NOMO-1 (cell line): ENCODE measurements around the gene FUCA1.
"Not testable (repeated sequence)": the region's sequence is repeated elsewhere in the genome, so short reads cannot be mapped to it uniquely, and the experiment has no call there.

Source experiments
- DNase-seq, 2 experiments: peaks; one replicate each; lab custom pipeline; 2025; ENCODE audit not compliant: unreplicated experiment in 2 of 2; lab: John Stamatoyannopoulos, UW

FUCA1 gene

DNA sequence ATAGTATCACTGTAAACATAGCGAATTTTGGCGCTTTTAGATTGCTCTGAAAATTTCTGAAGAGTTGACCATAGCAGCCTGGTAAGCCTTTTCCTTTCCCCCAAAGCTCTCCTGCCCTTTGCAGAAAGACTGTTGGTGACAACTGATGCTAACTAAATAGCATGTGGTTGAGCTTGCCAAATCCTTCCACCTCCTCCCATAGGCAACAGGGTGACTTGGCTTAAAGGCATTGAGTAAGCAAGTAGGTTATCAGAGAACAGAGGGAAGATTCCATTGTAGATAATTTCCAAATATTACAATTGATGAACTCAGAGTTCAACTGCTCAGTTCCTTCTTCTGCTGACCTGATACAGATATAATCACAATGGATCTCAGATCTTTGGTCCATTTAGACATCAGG, 22.9 kb downstream of the FUCA1 start:
- no peak for DNase-seq

DNA sequence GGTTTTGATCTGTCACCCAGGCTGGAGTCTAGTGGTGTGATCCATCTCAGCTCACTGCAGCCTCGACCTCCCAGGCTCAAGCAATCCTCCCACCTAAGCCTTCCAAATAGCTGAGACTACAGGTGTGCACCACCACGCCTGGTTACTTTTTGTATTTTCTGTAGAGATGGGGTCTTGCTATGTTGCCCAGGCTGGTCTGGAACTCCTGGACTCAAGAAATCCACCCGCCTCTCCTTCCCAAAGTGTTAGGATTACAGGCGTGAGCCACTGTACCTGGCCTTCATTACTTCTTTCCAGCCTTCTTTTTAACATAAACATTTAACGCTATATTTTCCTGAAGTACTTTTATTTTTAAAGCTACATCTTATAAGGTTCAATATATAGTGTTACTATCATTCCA, 24.4 kb downstream of the FUCA1 start:
- no peak for DNase-seq

DNA sequence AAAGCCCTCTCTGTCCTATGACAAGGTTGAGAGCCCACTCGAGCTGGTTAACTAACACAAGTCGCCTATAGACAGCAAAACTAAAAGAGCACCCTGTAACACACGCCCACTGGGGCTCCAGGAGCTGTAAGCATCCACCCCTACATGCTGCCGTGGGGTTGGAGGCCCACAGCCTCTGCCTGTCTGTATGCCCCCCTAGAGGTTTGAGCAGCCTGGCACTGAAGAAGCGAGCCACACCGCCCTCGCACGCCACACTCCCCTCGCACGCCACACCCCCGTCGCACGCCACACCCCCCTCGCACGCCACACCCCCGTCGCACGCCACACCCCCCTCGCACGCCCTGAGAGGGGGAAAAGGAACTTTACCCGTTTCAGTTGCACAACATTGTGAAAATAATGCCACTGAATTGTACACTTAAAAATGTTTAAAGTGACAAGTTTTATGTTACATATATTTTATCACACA, 29.7 kb downstream of the FUCA1 start:
- peak; percentile 31 to 41 for DNase-seq

DNA sequence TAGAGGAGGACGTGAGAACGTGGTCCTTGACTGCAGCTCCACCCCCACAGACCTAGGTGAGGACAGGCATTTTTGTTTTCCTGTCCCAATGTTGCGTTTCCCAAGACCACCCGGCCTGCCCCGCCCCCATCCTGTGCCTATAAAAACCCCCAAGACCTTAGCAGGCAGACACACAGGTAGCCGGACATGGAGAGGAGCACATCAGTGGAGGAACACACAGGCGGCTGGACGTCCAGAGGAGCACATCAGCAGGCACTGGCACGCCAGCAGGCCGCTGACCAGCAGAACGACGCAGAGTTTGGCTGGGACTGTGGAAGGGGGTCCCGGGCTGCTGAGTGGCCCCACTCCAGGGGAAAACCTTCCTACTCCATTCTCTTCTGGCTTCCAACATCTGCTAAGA, 30.2 kb downstream of the FUCA1 start:
- DNase-seq = no peak

DNA sequence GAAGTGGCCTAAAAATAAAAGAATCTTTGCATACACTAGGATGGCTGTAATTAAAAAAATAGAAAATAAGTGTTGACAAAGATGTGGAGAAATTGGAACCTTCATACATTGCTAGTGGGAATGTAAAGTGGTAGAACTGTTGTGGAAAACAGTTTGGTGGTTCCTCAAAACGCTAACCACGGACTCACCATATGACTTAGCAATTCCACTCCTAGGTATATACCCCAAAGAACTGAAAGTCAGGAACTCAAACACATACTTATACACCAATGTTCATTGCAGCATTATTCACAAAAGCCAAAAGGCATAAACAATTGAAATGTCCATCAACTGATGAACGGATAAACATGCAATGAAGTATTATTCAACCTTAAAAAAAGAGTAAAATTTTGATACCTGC, 32.1 kb downstream of the FUCA1 start:
- DNase-seq = no peak

DNA sequence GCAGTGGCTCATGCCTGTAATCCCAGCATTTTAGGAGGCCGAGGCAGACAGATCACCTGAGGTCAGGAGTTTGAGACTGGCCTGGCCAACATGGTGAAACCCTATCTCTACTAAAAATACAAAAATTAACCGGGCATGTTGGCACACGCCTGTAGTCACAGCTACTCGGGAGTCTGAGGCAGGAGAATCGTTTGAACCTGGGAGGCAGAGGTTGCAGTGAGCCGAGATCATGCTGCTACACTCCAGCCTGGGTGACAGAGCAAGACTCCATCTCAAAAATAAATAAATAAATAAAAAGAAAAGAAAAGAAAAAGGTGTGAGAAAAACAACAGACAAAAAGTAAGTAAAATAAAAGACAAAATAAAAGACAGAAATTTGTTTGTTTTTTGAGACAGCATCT, 33.9 kb downstream of the FUCA1 start:
- DNase-seq = not testable (repeated sequence)

DNA sequence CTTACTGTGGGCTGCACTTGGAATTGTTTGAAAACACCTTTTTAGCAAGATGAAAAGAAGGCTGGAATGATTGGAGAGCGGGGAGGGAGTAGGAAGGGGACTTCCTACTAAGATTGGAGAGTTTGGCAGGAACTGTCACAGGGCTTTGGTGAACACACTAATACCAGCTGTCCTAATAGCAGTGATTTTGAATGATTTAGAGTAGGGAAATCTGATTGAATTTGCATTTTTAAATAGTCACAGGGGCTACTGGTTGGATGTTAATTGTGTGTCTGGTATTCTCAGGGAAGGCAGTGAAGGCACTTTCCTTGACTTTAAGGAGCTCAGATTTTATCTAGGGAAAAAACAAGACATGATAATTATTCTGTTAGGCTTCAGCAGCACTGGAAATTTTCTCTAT, 40.4 kb downstream of the FUCA1 start:
- no peak for DNase-seq

DNA sequence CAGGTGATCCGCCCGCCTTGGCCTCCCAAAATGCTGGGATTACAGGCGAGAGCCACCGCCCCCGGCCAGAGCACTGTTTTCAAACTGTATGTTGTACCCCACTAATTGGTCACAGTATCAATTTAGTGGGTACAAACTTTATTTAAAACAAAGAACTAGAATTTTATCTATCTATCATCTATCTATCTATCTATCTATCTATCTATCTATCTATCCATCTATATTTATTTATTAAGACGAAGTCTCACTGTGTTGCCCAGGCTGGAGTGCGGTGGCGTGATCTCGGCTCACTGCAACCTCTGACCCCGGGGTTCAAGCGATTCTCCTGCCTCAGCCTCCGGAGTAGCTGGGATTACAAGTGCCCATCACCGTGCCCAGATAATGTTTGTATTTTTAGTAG, 41.5 kb downstream of the FUCA1 start:
- DNase-seq = not testable (repeated sequence)

DNA sequence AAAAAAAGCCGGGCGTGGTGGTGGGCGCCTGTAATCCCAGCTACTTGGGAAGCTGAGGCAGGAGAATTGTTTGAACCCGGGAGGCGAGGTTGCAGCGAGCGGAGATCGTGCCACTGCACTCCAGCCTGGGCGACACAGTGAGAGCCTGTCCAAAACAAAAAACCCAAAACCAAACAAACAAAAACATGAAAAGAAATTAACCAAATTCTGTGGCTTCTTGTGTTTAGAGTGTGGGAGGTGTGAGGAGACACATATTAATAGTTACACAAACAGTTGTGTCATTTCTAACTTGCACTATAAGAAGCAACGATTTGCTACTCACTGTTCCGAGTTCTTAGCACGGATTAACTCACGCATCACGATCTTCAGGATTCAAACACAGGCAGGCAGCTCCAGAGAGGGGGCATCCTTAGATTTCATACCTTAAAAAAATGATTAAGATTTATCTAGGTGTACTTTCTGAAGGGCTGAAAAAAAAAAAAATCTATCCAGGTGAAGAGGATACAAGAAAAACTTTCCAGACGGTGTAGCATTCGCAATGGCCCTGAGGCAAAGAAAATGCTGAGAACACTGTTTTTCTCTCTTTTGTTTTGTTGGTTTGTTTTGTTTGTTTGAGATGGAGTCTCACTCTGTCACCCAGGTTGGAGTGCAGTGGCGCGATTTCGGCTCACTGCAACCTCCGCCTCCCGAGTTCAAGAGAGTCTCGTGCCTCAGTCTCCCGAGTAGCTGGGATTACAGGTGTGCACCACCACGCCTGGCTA, 42.1 kb downstream of the FUCA1 start:
- peak in 1 of 2 experiments; percentile 4 for DNase-seq

DNA sequence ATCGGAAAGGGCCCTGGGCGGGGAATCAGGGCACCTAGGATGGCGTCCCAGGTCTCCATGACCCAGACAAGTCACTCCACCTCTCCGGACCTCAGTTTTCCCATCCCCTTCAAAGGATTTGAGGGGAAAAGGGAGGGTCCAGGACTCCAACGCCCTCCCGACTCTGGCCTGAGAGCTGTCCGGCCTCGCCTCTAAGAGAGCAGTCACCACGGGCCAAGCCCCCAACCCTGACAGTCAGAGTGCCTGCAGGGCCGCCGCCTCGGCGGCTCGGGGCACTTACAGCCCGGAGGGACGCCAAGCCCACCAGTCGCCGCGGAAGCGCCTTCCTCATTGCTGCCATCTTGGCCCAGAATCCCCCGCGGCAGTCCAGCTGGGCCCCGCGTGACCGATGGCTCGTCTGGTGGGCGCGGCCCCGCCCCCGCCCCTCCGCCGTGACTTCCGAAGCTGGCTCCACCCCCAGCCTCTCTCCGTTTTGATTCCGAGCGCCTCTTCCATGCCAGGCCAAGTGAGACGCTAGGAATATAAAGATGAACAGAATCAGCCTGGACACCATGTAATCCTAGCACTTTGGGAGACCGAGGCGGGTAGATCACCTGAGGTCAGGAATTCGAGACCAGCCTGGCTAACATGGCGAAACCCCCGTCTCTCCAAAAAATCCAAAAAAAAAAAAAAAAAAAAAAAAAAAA, 42.9 kb downstream of the FUCA1 start, which contains the start of gene HMGCL:
Gene HMGCL (minus strand): TSS at position 354 of the 686 bp plus-strand sequence. CDS start 14 bp downstream, at position 340.
- peak; percentile 87 to 90 for DNase-seq

DNA sequence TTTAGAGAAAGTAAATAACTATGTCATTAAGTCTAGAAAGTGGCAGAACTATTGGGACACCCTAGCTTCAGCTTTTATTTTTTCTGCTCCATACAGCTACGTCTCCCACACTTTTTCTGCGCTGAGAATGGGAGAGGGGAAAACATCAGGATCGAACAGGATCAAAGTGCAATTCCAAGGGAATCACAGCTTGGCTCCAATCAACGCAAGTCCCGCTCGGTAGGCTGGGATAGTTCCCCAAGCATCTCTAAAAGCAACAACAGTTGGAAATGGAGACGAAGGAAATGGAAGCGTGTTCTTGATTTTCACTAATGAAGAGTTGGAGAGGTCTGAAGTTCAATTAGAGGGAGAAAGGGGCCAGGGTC, 43.4 kb downstream of the FUCA1 start:
- no peak for DNase-seq

DNA sequence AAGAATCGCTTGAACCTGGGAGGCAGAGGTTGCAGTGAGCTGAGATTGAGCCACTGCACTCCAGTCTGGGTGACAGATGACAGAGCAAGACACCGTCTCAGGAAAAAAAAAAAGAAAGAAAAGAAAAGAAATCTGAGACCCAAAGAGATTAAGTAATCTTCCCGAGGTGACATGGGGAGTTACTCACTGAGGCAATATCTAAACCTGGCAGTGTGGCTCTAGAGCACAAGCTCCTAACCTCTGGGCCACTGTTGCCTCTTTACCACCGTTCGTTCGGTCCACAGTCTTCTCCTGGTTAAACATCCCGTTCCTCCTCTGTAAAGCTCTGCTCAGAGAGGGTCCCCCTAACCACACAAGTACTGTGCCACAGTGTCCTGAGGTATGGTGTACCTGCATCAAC, 44.3 kb downstream of the FUCA1 start:
- DNase-seq = no peak

DNA sequence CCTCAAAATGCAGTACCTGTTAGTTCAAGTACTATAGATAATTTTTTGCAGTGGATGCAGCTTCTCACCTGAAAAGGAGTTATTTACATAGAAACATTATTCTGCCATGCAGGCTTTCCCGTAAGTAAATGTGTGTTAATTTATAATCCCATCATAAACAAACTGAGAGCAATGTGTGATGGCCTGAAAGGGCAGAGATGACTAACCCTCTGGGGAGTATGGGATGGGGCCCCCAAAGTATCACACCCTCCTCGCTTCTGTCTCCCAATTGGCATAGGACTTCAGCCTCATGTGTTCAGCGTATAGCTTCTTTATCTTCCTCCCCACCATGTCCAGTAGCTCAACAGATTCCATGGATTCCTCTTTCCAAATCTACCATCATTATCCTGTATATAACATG, 50.5 kb downstream of the FUCA1 start:
- DNase-seq = no peak

DNA sequence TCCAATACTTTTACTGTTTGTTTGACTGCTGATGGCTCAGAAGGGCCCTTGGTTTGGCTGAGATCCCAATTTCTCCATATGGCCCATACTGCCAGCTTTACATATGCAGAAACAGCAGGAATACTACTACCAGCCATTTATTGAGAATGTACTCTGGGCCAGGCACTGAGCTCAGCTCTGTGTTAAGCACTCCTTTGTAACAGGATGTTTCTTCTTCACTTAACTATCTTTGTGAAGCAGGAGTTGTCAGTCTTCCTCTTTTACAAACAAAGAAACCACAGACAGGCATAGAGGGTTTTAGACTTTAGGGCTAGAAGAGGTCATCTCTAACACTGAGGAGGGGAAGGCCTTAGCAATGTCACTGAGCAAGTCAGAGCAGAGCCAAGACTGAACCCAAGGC, 51.2 kb downstream of the FUCA1 start:
- no peak for DNase-seq

DNA sequence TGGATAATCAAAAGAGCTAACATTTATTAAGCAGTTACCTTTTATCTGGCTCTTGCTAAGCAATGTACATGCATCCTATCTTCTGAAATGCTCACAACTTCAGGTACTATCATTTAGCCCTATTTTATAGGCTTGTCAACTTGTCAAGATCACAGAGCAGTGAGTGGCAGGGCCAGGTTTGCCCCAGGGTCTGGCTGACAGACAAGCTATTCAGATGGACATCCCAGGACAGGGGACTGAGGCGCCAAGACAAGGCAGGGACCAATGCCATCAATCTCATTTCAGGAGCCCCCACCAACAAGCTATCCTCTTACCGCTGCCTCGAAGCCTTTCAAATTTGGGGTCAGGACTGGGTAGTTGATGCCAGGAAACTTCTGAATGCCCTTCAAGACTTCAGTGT, 51.7 kb downstream of the FUCA1 start:
- no peak for DNase-seq

DNA sequence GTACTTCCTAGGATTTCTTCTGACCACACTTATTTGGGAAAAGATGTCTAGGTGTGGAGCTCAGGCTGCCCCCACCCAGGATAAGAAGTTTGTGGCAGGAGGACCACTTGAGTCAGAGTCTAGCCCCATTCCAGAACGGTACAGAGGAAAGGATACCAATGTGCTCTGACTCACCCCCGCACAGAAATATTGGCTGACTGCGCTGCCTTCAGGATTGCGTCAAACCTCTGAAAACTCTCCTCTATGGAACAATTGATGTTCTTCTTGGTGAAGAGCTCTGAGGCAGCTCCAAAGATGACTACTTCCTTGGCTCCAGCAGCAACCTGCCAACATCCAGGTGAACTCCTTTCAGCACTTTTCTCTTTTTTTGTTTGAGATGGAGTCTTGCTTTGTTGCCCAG, 54.1 kb downstream of the FUCA1 start:
- DNase-seq = no peak

DNA sequence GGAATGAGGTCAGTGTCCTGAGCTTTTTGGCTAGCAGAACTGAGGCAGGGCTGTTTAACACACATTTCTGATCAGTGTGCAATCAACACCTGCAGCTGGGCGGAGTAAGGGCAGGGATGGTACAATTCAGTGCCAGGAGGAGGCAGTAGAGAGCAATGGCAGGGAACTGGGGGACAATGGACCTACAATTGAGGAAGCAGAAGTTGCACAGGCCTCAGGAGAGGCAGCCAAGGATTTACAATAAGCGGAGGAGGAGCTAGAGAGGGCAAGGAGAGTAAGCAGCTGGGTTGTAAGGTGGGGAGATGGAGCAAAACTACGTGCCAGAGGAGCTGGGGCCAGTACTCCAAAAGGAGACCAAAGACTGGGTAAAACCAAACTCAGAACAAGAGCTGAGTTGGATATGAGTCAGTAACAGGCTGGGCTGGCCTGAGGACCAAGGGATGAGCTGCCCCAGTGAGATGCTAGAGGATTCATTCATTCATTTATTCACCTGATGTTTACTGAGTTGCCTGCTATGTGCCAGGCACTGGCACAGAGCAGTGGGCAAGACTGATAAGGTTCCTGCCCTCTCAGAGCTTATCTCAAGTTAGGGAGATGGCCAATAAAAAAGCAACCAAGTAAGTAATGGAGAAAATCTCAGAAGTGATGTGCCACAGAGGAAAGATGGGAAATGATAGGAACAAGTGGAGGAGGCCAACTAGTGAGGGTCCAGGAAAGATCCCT, 57.1 kb downstream of the FUCA1 start:
- DNase-seq = peak; percentile 88 to 93

DNA sequence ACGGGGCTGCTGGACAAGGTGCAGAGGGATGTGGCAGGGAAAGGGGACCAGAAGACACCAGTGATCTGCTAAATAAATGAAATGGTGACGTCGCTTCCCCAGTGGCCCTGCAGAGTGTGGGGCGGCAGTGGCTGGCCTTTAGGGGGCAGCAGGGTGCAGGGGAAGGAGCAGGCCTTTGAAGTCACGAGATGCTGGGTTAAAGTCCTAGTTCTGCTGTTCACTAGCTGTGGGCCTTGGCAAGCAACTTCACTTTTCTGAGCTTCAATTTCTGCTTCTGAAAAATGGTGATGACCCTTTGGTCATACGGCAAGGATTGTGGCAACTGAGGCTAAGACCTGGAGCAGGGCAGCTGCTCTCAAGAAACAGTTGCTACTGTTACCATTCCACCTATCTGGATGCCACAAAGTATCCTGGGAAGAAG, 58.3 kb downstream of the FUCA1 start:
- peak; percentile 95 to 96 for DNase-seq

DNA sequence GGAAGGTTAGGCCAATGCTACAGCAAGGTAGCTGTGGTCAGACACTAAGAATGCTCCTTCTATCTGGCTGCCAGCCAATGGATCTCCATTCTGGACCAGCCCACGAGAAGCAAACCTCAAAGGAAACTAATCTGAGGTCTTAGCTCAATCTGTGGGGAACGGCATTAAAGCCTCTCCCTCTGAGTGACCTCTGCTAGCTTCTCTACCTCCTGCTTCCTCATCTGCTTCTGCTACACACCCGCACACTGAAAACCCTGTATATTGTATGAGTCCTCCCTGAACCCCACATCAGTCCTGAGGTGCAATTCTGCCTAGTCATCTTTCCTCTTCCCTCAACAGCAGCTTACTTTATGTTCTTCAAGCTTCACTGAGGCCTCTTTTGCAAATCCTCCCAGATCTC, 60.6 kb downstream of the FUCA1 start:
- peak; percentile 79 to 88 for DNase-seq

DNA sequence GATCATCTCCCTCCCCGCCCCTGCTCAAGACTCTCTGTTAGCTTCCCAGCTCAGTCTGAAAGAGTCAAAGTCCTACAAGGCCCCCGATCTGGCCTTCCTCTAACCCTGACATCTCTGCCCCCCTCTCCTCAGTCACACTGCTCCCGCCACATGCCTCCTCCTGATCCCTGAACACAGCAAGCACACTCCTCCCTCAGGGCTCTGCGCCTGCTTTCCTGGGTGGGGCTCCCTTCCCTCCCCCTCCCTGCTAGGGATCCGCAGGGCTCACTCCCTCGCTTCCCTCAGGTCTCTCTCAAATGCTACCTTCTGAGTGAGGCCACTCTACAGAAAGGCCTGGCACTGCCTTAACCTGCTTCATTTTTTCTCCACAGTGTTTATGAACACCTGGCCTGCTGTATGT, 61.8 kb downstream of the FUCA1 start:
- no peak for DNase-seq

DNA sequence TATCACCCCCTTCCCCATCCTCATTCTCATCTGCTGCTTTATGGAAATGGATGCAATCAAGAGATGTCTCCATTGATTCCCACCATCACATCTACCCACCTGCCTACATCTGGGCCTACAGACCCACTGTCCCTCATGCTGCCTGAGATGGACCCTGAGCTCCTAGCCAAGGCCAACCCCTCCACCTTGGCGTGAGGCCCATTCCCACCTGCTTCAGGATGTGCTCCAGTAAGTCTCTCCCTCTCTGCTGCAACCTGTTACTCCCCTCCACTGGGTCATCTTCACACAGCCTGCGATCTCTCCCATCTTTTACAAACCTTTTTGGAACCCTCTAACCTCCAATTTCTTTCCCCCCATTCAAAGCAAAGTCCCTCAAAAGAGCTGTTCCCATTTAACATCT, 63.1 kb downstream of the FUCA1 start:
- DNase-seq = no peak
